ENCODE results near the gene GPC4.

DNA sequence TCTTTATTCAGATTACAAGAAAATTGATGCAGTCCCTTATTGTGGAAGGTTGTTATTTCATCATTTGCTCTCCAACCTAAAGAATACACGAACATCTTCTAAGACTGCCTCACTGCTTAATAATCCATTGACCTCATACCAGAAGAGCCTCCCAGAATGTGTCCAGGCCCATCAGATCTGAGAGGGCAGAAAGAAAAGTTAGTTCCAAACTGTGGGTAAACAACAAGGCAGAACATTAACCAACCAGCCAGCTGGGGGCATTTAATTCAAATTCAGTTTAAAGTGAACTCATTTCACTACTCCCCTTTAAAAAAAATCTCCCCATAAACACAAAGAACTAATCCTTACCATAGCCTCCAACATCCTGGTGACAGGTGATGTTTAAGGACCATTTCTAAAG, 13.8 kb downstream of the GPC4 start:
- TF ChIP-seq RAD21 (IDR thresholded peaks at IDR 0.05; ENCODE audit: low read depth) (no peak), TAF1 (IDR thresholded peaks at IDR 0.05; ENCODE audit: low read depth) (no peak), REST (IDR thresholded peaks at IDR 0.05; ENCODE audit: low read depth) (no peak), YY1 (IDR thresholded peaks at IDR 0.05; ENCODE audit: low read depth) (no peak), NFIC (IDR thresholded peaks at IDR 0.05) (no peak), CEBPB (IDR thresholded peaks at IDR 0.05) (no peak), FOXM1 (IDR thresholded peaks at IDR 0.05; ENCODE audit: borderline replicate concordance, low read depth) (no peak), CREB1 (IDR thresholded peaks at IDR 0.05; ENCODE audit: low read depth) (no peak)
- TF ChIP-seq, protein P1, sequence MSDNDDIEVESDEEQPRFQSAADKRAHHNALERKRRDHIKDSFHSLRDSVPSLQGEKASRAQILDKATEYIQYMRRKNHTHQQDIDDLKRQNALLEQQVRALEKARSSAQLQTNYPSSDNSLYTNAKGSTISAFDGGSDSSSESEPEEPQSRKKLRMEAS (IDR thresholded peaks at IDR 0.05): no peak

Measured in Ishikawa (cell line).